GM18858 (cell line): ENCODE measurements around the gene VWDE.

Source experiments
- ATAC-seq: cut with Tn5 transposase; IDR thresholded peaks from one replicate; pipeline ENCODE4 v1.9.1; 2021; ENCODE audit not compliant: unreplicated experiment

The VWDE gene

DNA sequence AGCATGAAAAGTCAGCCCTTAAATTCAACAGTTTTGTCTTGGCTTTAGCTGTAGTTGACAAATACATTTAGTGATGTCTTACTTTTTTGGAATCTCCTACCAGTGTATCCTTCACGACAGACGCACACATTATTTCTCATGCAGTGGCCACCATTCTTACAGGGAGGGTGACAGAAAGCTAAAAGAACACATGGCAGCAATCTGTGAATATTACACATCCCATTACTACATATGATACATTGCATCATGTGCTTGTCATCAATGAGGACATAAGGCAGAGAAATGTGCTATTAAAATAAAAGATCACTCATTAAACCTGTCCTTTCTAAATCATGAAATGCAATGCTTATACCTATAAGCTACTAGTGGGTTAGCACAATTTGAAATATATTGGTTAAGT, 66.6 kb downstream of the VWDE start:
- ATAC-seq = no peak

GRCh38 chr7:12328888-12329770, 74.5 kb downstream of the VWDE start:
- no peak for ATAC-seq

DNA sequence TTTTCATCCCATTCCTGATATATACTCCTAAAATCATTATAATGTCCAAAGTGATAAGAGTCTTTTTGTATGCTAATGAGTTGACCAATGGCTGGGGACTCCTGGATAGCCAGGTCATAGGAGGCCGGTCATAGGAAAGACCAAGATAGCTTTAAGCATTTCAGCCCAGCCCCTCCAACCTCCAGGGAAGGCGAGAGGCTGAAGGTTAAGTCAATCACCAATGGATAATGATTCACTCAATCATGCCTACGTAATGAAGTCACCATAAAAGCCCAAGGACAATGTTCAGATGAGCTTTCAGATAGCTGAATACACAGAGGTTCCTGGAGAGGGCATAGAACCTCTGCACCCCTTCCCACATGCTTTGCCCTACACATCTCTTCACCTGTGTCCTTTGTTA, 75.7 kb downstream of the VWDE start:
- ATAC-seq = no peak

GRCh38 chr7:12325646-12326045, 78.0 kb downstream of the VWDE start:
- no peak for ATAC-seq

DNA sequence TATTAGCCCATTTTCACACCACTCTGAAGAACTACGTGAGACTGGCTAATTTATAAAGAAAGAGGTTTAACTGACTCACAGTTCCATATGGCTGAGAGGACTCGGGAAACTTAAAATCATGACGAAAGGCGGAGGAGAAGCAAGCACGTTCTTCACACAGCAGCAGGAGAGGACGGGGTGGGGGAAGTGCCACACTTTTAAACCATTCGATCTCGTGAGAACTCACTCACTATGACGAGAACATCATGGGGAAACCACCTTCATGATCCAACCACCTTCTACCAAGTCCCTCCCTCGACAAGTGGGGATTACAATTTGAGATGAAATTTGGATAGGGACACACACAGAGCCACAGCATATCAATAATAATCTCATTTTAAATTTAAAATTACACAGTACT, 80.2 kb downstream of the VWDE start:
- ATAC-seq = no peak

- peak; percentile 87 for ATAC-seq
Observed at GRCh38 chr7:12322903-12323300, 80.8 kb downstream of the VWDE start.

GRCh38 chr7:12322284-12322902, 81.3 kb downstream of the VWDE start:
- no peak for ATAC-seq

GRCh38 chr7:12320987-12321647, 82.5 kb downstream of the VWDE start:
- no peak for ATAC-seq

GRCh38 chr7:12320241-12320986, 83.3 kb downstream of the VWDE start:
- ATAC-seq = no peak

- no peak for ATAC-seq
Observed at GRCh38 chr7:12317675-12318074, 86.0 kb downstream of the VWDE start.

DNA sequence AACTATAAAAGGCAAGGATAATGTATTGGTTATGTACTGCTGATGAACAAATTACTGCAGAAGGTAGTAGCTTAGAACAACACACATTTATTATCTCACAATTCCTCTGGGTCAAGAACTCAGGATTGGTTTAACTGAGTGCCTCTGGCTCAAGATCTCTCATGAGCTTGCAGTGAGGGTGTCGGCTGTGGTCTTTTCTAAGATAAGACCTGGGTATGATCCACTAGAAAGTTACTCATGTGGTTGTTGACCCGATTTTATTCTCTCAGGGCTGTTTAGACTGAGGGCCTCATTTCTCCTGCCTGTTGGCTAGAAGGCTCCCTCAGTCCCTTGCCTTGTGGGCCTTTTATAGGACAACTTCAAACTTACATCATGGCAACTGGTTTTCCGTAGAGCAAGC, 86.7 kb downstream of the VWDE start:
- no peak for ATAC-seq

DNA sequence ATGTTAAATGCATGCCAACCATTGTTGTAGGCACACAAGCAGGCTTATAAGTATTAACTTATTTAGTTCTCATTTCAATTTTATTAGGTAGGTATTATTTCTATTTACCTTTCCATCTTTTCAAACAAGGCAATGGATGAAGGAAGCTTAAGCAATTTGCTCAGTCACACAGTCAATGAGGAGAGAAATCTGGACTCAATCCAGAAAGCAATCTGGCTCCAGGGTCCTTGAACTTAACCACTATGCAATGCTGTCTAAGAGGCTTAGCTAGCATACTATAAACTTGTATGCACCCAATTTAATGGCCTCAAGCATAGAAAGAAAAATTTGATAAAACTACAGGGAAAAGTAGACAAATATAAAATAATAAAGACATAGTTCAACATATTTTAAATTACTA, 88.6 kb downstream of the VWDE start:
- ATAC-seq = no peak

- peak; percentile 83 for ATAC-seq
Observed at GRCh38 chr7:12314199-12314598, 89.5 kb downstream of the VWDE start.

GRCh38 chr7:12305502-12305901, 98.2 kb downstream of the VWDE start:
- no peak for ATAC-seq

GRCh38 chr7:12303495-12303894, 100.2 kb downstream of the VWDE start:
- no peak for ATAC-seq

DNA sequence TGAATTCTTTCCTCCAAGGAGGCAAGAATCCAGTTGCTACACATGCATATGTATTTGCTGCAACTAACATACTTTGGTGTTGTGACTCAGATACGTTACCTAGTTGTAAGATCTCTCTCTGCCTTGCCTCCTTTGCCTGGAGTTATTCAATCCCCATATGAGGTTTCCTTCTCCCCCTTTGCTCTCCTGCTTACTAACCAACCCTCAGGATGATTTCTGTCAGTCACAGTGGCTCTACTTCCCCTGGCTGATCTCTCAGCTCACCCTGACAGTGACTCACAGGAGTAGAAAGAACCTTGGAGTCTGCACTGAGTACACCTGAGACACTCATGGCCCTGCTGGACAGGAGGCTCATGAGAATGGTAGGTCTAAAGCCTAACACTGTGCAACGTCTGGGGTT, 100.6 kb downstream of the VWDE start:
- ATAC-seq = no peak

DNA sequence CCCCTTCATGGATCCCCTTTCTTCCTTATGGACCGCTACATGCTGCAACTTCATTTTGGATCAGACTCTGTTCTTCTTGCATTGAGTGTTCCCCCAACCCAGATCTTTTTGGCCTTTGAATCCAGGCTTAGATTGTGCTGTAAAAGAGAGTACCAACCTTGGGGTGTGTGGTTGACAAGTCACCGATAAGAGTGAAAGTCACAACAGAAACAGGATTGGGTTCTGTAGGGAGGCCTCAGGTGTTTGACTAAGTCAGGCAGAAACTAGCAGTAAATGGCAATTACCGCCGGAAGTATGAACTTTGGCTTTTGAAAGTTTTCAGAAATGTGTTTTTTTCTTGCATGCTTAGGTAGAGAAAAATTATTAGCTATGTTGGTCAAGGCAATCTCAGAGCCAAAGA, 103.2 kb downstream of the VWDE start:
- ATAC-seq = no peak

- no peak for ATAC-seq
Observed at GRCh38 chr7:12299367-12299766, 104.3 kb downstream of the VWDE start.

DNA sequence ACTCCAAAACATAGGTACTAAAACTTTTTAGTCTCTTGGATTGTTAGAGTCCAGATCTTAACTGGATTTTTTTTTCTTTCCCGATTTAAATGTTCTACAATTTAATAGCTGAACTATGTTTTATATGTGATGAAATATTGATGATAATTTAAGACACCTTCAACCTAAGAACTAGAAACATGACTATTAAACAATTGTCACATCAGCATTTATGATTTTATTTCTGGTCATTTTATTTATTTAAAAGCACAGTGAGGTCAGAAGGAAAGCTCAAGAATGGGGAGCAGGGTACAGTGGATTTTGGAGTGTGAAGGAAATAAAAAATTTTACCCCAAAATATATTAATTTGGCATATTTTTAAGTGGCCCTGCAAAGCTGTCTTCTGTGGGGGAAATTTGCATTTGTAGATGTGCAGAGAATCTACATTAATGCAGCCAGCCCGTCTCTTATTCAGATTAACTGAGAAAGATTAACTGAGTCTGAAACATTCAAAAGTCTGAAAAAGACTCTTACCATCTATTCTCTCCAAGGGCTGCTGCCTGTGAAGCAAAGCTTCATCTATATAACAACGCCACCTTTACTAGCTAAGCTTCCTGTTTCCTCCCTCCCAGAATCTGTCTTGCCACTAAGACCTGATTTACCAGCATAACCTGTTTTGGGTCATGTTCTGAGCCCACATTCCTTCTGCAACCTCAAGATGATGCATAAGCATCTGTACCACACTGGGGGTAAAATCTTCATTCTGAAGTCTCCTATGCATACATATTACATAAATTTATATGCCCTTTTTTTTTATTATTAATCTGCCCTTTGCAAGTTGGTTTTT, 106.2 kb downstream of the VWDE start:
- ATAC-seq = no peak

DNA sequence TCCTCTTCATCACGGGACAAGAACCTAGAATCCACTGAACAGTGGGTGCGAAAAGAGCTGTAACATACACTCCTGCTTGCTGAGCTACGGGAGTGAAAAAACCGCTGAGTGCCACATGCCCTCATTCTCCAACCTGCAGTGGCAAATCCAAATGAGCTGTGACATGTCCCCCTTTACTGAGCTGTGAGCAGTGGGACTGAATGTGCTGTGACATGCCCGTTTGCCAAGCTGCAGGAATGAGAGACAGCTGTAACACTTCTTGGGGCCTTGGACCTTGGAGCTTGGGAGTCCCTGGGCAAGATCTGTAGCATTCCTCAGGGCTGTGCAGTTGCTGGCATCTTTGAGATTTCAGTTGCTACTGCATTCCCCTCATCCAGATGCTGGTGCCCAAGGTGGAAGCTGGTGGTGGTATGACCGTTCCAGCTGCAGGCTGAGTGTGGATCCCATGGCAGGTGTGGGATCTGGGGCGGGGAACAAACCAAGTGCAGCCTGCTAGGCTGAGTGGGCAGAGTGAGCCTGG, 107.6 kb downstream of the VWDE start:
- no peak for ATAC-seq
